Testis (tissue), 3 donors: ENCODE data around the gene ANKRD62. TPM values are rescaled to one million over a fixed set of nuclear protein-coding genes. Genes with fewer than 3 reads are reported as not detected.
A peak's percentile ranks its signal among the peaks of the same experiment; 100 is the strongest.
"Not testable (repeated sequence)": the region's sequence is repeated elsewhere in the genome, so short reads cannot be mapped to it uniquely, and the experiment has no call there.

Source experiments
- DNase-seq: peaks from one replicate; pipeline ENCODE4 v3.0.0-alpha.2; 2019
- H3K27ac ChIP-seq, 2 donors: fragments of 200-600 bp; sonication (generic); one replicate each; pipeline ENCODE4 v1.5.1; 2019
- H3K27me3 ChIP-seq: fragments of 200-600 bp; sonication (generic); one replicate; pipeline ENCODE4 v1.5.1; 2019
- H3K36me3 ChIP-seq: fragments of 200-600 bp; sonication (generic); one replicate; pipeline ENCODE4 v1.5.1; 2017; ENCODE audit warnings: low read depth; ENCODE audit errors: missing control alignments
- H3K4me1 ChIP-seq: fragments of 200-600 bp; sonication (generic); one replicate; pipeline ENCODE4 v1.5.1; 2019
- H3K4me3 ChIP-seq, 2 donors: fragments of 200-600 bp; sonication (generic); one replicate each; pipeline ENCODE4 v1.5.1; 2017 to 2019
- H3K9me3 ChIP-seq: fragments of 200-600 bp; sonication (generic); one replicate; pipeline ENCODE4 v1.5.1; 2017
- POLR2A ChIP-seq: fragments of 450-650 bp; IDR thresholded peaks from one replicate; pipeline ENCODE4 v1.6.1; 2017; ENCODE audit warnings: antibody characterized with exemption, mild to moderate bottlenecking, moderate library complexity
- WGBS, 2 donors: methylation state at CpG; one replicate each; pipeline ENCODE4 v1.1.5; 2018; 5-methylcytosine and 5-hydroxymethylcytosine counted together
- intact Hi-C: fragments of 100-400 bp; cut with DNase I; formaldehyde crosslinking; loops from one replicate; pipeline ENCODE4 v1.15.1; 2023; ENCODE audit warnings: low total_unique reads
- polyA plus RNA-seq: library from polyadenylated mRNA; stranded (reverse); fragments of 350-450 nt; fragmentation: Illumina TruSeq; extraction: RNeasy Lipid Tissue Mini Kit (QIAGEN cat#74804); gene quantifications from one replicate; pipeline ENCODE4 v1.2.3, GENCODE V29; 2014; ENCODE audit warnings: low read depth, low replicate concordance; ENCODE audit not compliant: insufficient read depth
- total RNA-seq, 2 donors: library from RNA; depleted of rRNA; stranded (reverse); fragments of >200 nt; gene quantifications; one replicate each; pipeline ENCODE4 v1.2.3, GENCODE V29; 2016
- TF ChIP-seq, protein P1 (sequence below), 3 experiments: fragments of 450-650 bp in 2 of 3; fragments of 200-600 bp in 1 of 3; sonication (generic) in 1 of 3; IDR thresholded peaks; one replicate each; pipeline ENCODE4 v1.5.1; 2016 to 2019; ENCODE audit warnings: antibody characterized with exemption in 3 of 3, mild to moderate bottlenecking in 2 of 3, moderate library complexity in 1 of 3

The ANKRD62 gene
- total and polyA plus RNA-seq, 3 donors from 2014 or later = 2.8 to 56.8 (median 25.5) TPM

DNA sequence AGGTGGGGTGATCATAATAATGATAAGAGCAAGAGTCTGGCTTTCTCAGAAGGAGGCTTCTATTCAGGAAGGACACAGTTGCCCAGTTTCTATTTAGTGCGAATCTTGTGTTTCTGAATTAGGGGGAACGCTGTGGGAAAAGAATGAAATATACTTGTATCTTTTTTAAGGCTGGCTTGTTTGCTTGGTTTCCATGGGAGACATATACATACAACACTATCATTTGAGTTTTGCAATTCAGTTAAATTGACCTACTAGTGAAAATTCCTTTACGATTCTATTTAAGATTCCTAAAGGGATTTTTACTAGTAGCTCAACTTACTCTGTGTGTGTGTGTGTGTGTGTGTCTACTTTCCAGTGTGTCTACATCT is 24.7 kb upstream of the ANKRD62 start:
- Histone ChIP-seq H3K4me1 (no peaks in the 10 kb centered on the region), H3K9me3 (no peaks in the 10 kb centered on the region), H3K27me3 (no peaks in the 10 kb centered on the region), H3K27ac (no peak overlapping the region), H3K4me3 (no peak overlapping the region), H3K36me3 (no peaks in the 10 kb centered on the region)
- intact Hi-C loops = no loop called here
- TF ChIP-seq POLR2A = no peak
- TF ChIP-seq, protein P1, sequence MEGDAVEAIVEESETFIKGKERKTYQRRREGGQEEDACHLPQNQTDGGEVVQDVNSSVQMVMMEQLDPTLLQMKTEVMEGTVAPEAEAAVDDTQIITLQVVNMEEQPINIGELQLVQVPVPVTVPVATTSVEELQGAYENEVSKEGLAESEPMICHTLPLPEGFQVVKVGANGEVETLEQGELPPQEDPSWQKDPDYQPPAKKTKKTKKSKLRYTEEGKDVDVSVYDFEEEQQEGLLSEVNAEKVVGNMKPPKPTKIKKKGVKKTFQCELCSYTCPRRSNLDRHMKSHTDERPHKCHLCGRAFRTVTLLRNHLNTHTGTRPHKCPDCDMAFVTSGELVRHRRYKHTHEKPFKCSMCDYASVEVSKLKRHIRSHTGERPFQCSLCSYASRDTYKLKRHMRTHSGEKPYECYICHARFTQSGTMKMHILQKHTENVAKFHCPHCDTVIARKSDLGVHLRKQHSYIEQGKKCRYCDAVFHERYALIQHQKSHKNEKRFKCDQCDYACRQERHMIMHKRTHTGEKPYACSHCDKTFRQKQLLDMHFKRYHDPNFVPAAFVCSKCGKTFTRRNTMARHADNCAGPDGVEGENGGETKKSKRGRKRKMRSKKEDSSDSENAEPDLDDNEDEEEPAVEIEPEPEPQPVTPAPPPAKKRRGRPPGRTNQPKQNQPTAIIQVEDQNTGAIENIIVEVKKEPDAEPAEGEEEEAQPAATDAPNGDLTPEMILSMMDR (IDR thresholded peaks at IDR 0.05) = no peak
- DNase-seq = no peak
- WGBS, 2 donors = 42 to 49% methylated on average over 3 of the region's 3 CpGs

DNA sequence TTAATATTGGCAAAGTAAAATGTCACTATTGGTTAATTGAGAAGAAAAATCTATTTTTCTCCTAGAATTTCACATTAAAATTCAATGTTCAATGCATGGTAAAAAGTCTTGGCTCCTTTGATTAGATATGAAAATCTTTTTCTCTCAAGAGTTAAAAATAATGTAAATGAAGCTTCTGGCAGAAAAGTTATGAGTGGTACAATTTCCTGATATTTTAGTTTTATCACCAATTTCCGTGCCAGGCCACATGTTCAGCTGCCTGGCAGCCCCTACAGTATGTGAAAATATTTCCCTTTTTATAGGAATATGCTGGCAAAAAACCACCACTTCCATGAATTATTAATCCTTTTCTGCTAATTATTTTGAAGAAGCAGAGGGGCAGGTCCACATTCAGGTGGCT is 22.6 kb upstream of the ANKRD62 start:
- H3K27me3 ChIP-seq, H3K36me3 ChIP-seq, intact Hi-C loops, H3K9me3 ChIP-seq, H3K4me3 ChIP-seq, H3K4me1 ChIP-seq, DNase-seq, H3K27ac ChIP-seq: not testable (repeated sequence)
- 67 to 83% methylated on average over 1 of the region's 1 CpG for WGBS, 2 donors

DNA sequence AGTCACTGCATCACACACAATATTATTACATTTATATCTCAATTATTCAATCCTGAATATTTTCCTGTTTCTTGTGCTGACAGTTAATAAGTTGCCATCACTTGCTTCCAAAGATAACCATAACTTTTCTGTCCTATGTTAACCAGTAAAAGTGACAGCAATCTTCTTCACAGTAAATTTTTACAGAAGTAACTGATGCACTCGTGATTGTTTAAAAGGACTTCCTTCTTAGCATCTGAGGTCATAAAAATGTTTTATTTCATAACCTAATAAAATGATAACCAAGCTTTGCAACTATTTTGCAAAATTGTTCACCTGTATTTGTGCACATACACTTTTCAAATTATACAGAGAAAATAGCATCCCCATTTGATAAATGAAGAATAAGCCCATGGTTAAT is 20.6 kb upstream of the ANKRD62 start:
- DNase-seq = no peak
- intact Hi-C loops = no loop called here
- Histone ChIP-seq H3K27ac (no peak overlapping the region), H3K9me3 (no peaks in the 10 kb centered on the region), H3K4me1 (no peaks in the 10 kb centered on the region), H3K4me3 (no peak overlapping the region), H3K27me3 (no peaks in the 10 kb centered on the region), H3K36me3 (no peaks in the 10 kb centered on the region)
- WGBS, 2 donors = 82 to 84% methylated on average over 1 of the region's 1 CpG
- TF ChIP-seq POLR2A = no peak
- TF ChIP-seq, protein P1 (IDR thresholded peaks at IDR 0.05) = no peak

DNA sequence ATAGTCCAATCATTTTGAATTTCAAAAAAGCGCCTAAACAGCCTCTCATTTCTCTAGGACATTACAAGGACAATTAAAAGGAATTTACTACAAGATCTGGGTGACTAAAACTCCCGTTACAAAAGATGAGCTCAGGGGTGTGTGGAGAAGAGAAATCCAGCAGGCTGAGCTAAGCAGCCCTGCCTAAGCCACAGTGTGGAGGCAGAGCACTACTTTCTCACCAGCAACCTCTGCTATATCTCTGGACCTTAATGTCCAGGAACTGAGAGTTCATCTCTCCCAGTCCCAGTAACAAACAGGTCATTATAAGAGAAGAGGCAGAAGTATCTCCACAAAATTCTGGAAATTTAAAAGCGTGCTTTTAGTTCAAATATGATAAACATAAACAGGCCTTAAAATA is 18.9 kb upstream of the ANKRD62 start:
- WGBS, 2 donors = 44 to 53% methylated on average over 3 of the region's 3 CpGs
- H3K36me3 ChIP-seq = no peaks in the 10 kb centered on the region
- no peaks in the 10 kb centered on the region for H3K27me3 ChIP-seq
- intact Hi-C loops = no loop called here
- DNase-seq = no peak
- H3K4me1 ChIP-seq = no peaks in the 10 kb centered on the region
- TF ChIP-seq POLR2A = no peak
- TF ChIP-seq, protein P1 (IDR thresholded peaks at IDR 0.05) = no peak
- no peak overlapping the region for H3K4me3 ChIP-seq
- no peak overlapping the region for H3K27ac ChIP-seq
- H3K9me3 ChIP-seq = no peaks in the 10 kb centered on the region

DNA sequence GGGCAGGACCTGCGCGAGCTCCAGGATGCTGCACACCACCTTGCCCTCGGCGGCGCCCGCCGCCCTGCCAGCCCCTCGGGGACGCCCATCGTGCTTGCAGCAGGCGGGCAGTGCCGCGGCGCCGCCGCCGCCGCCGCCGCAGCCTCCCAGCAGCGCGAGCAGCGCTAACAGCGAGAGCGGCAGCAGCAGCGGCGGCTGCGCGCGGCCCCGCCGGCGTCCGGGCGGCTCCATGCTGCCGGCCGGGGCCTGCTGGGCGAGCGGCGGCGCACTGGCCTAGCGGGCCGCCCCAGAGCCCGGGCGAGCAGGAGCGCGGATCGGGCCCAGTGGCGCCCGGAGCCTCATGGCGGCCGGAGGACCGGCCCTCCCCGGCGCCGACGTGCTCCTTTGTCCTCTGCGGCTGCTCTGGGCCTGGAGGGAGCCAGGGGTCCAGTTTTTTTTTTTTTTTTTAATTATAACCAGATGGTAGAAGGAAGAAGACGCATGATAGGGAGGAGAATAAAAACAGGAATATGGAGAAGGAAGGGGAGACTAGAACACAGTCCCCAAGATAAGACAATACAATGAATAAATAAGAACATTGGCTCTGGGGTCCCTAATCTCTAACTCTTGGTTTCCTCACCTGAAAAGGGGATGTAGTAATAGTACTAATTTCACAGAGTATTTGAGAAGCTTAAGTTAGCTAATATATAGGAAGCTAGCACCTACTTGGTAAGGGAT is 17.1 kb upstream of the ANKRD62 start:
- H3K4me1 ChIP-seq = no peaks in the 10 kb centered on the region
- H3K27me3 ChIP-seq = no peaks in the 10 kb centered on the region
- H3K36me3 ChIP-seq = no peaks in the 10 kb centered on the region
- no peak overlapping the region for H3K27ac ChIP-seq
- DNase-seq = no peak
- intact Hi-C loops = no loop called here
- H3K9me3 ChIP-seq = no peaks in the 10 kb centered on the region
- peak overlapping the region; percentile 31 to 38 for H3K4me3 ChIP-seq
- WGBS, 2 donors = 36 to 45% methylated on average over 28 to 42 of the region's 59 CpGs
- TF ChIP-seq, protein P1 (IDR thresholded peaks at IDR 0.05) = no peak
- no peak for TF ChIP-seq POLR2A

DNA sequence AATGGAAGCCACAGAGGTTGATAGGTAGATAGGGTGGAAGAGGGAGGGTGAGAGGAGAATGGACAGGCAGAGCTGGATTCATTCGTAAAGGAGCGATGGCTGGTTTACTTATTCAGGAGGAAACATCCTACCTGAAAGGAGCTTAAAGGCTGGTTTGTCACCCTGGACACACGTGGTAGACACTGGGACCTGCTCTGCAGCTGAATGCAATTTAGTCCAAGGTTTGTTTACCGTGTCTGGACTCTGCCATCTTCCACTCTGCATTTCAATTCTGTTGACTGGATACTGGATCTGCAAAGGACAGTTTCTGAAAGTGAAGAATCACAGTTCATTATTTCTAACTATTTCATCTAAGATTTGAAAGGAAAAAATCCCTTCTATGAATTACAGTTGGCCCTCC is 15.6 kb upstream of the ANKRD62 start:
- H3K4me1 ChIP-seq, H3K9me3 ChIP-seq, H3K36me3 ChIP-seq, DNase-seq, H3K27ac ChIP-seq, intact Hi-C loops, H3K4me3 ChIP-seq, H3K27me3 ChIP-seq: not testable (repeated sequence)
- WGBS, 2 donors = 20 to 89% methylated on average over 1 to 2 of the region's 4 CpGs
